ENCODE results near the gene ADCY9. TPM values are rescaled to one million over a fixed set of nuclear protein-coding genes. Genes with fewer than 3 reads are reported as not detected.

ADCY9 gene
- total RNA-seq, 1 donor from 2014 or later = 31.9 TPM

DNA sequence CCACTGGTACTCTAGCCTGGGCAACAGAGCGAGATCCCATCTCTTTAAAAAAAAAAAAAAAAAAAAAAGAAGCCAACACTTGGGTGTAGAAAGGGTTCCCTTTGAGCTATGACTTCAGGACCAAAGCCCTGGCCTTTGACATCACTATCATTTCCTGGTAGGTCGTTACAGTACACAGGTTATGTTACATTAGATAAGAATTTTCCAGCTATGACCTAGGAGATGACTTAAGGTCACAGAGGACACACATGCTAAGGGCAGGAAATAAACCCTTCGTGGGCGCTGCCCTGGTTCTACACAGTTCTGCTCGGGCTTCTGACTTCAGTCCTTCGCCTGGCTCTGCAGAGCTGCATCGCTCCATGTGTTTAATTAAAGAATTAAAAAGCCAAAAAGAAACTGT, 112.0 kb downstream of the ADCY9 start:
- H3K4me3 Mint-ChIP-seq (ENCODE audit: unreplicated experiment) = no peak overlapping the region
- H3K9me3 Mint-ChIP-seq (ENCODE audit: low read depth) = no peaks in the 10 kb centered on the region
- no peak overlapping the region for H3K27ac Mint-ChIP-seq (ENCODE audit: unreplicated experiment)
- no peaks in the 10 kb centered on the region for H3K27me3 Mint-ChIP-seq (ENCODE audit: low read depth)
- H3K4me1 Mint-ChIP-seq (ENCODE audit: low read depth) = peaks cover 25% of the 10 kb centered on the region
- no peak for DNase-seq (ENCODE audit: low spot score)
- H3K36me3 Mint-ChIP-seq (ENCODE audit: low read depth) = peaks cover 3% of the 10 kb centered on the region
- TF ChIP-seq, protein P1, sequence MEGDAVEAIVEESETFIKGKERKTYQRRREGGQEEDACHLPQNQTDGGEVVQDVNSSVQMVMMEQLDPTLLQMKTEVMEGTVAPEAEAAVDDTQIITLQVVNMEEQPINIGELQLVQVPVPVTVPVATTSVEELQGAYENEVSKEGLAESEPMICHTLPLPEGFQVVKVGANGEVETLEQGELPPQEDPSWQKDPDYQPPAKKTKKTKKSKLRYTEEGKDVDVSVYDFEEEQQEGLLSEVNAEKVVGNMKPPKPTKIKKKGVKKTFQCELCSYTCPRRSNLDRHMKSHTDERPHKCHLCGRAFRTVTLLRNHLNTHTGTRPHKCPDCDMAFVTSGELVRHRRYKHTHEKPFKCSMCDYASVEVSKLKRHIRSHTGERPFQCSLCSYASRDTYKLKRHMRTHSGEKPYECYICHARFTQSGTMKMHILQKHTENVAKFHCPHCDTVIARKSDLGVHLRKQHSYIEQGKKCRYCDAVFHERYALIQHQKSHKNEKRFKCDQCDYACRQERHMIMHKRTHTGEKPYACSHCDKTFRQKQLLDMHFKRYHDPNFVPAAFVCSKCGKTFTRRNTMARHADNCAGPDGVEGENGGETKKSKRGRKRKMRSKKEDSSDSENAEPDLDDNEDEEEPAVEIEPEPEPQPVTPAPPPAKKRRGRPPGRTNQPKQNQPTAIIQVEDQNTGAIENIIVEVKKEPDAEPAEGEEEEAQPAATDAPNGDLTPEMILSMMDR (IDR thresholded peaks at IDR 0.05) = no peak

DNA sequence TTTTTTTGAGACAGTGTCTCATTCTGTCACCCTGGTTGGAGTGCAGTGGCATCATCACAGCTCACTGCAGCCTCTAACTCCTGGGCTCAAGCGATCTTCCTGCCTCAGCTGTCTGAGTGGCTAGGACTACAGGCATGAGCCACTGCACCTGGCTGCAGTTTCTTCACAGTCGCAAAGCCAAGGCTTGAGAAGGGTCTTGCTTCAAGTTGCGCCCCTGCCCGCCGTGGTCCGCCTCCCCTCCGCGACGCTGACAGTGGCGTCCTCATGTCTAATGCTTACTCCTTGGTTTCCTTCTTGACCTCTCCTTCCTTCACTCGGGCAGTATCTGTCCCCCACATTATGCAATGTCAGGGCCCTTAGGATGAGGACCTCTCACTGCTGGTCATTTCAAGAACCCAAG, 112.7 kb downstream of the ADCY9 start:
- no peak for DNase-seq (ENCODE audit: low spot score)
- no peaks in the 10 kb centered on the region for H3K9me3 Mint-ChIP-seq (ENCODE audit: low read depth)
- H3K27me3 Mint-ChIP-seq (ENCODE audit: low read depth) = no peaks in the 10 kb centered on the region
- H3K4me3 Mint-ChIP-seq (ENCODE audit: unreplicated experiment) = no peak overlapping the region
- TF ChIP-seq, protein P1 (IDR thresholded peaks at IDR 0.05) = no peak
- H3K4me1 Mint-ChIP-seq (ENCODE audit: low read depth) = peaks cover 32% of the 10 kb centered on the region
- no peak overlapping the region for H3K27ac Mint-ChIP-seq (ENCODE audit: unreplicated experiment)
- H3K36me3 Mint-ChIP-seq (ENCODE audit: low read depth) = peaks cover 3% of the 10 kb centered on the region

DNA sequence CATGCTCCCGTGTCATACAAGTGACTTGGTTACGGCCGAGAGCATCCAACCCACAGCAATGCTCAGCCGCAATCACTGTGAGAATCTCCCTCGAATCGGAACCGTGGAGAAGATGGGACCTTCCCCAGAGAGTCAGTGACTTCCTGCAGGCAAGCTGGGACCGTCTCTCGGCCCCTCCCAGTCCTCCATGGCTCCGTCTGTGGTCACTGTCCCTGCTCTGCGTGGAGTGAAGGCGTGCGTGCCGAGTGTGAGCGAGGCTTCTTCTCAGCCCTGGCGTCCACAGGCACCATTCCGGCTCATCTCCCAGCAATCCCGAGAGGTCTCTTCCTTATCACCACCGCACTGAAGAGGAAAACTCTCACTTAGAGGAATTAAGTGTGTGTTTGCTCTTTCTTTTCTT, 113.1 kb downstream of the ADCY9 start:
- TF ChIP-seq, protein P1 (IDR thresholded peaks at IDR 0.05) = no peak
- peaks cover 3% of the 10 kb centered on the region for H3K36me3 Mint-ChIP-seq (ENCODE audit: low read depth)

DNA sequence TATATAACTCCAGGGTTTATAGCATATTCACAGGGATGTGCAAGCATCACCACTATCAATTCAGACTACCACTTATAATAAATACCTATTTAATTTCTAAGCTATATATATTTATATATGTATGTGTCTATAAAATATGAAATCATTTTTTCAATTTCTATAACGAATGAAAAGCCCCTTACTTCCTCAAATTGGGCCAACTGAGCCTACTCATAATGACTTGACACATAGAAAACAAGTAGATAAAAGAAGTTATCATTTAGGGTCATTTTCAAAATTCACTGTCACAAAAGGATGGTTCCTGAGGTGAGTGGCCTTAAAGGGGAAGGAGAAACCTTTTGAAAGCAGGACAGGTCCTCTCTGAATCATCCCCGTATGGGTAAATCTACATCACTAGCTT, 114.1 kb downstream of the ADCY9 start:
- Mint-ChIP-seq H3K4me3 (ENCODE audit: unreplicated experiment) (no peak overlapping the region), H3K27ac (ENCODE audit: unreplicated experiment) (no peak overlapping the region), H3K9me3 (ENCODE audit: low read depth) (no peaks in the 10 kb centered on the region), H3K4me1 (ENCODE audit: low read depth) (peaks cover 28% of the 10 kb centered on the region), H3K27me3 (ENCODE audit: low read depth) (no peaks in the 10 kb centered on the region), H3K36me3 (ENCODE audit: low read depth) (peaks cover 3% of the 10 kb centered on the region)
- DNase-seq (ENCODE audit: low spot score) = no peak
- TF ChIP-seq, protein P1 (IDR thresholded peaks at IDR 0.05) = no peak

More for the DNA sequence above, 113.1 kb downstream of the ADCY9 start:
- peaks cover 31% of the 10 kb centered on the region for H3K4me1 Mint-ChIP-seq (ENCODE audit: low read depth)
- no peak overlapping the region for H3K4me3 Mint-ChIP-seq (ENCODE audit: unreplicated experiment)
- H3K27ac Mint-ChIP-seq (ENCODE audit: unreplicated experiment) = no peak overlapping the region
- H3K27me3 Mint-ChIP-seq (ENCODE audit: low read depth) = no peaks in the 10 kb centered on the region
- DNase-seq (ENCODE audit: low spot score) = no peak
- H3K9me3 Mint-ChIP-seq (ENCODE audit: low read depth) = no peaks in the 10 kb centered on the region

DNA sequence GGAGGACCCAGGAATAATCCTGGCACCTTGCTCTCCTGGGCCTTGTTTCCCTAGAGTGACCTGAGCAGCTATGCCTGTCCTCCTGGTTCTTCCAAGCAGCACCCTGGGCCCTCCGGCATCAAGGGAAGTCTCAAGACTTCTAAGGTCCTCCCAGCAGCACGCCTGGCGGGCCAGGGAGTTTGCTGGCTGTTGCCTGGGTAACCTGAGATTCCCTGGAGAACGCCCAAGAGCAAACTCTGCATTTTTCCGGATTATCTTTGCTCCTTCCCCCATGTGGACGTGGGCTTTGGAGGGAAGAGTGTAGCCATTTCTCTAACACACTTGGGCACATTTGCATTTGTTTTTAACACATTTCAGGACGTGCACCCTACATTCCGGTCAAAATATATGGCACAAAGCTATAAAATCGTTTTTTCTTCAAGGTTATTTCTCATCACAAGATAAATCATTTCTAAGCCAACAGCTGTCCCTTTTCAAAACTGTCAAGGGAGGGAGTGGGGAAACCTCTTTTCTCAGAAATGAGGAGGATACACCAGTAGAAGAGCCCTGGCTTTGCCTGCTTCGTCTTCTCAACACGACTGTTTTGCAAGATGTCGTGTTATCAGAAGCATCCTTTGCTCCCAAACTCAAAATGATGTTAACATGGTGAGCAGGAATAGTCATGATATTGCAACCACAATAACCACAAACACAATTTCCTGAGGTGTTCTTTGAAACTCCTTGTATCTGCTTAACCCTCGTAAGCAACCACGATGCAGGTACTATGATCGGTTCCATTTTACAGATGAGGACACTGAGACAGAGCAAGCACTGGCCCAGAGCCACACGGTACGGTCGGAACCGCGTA, 116.5 kb downstream of the ADCY9 start:
- no peaks in the 10 kb centered on the region for H3K27me3 Mint-ChIP-seq (ENCODE audit: low read depth)
- H3K36me3 Mint-ChIP-seq (ENCODE audit: low read depth) = no peaks in the 10 kb centered on the region
- no peaks in the 10 kb centered on the region for H3K9me3 Mint-ChIP-seq (ENCODE audit: low read depth)
- peaks cover 32% of the 10 kb centered on the region for H3K4me1 Mint-ChIP-seq (ENCODE audit: low read depth)
- peak overlapping the region; percentile 23 for H3K4me3 Mint-ChIP-seq (ENCODE audit: unreplicated experiment)
- peak overlapping the region; percentile 93 for H3K27ac Mint-ChIP-seq (ENCODE audit: unreplicated experiment)
- TF ChIP-seq, protein P1 (IDR thresholded peaks at IDR 0.05) = no peak
- DNase-seq (ENCODE audit: low spot score) = no peak
